Motor neuron (in vitro differentiated cells): ENCODE results near the gene L3MBTL1. TPM values are rescaled to one million over a fixed set of nuclear protein-coding genes. Genes with fewer than 3 reads are reported as not detected.
"Not testable (repeated sequence)": the region's sequence is repeated elsewhere in the genome, so short reads cannot be mapped to it uniquely, and the experiment has no call there.

Experiments
- ATAC-seq, 8 experiments: fragments of 200-7000 bp; cut with Tn5 transposase; replicated peaks in 6 of 8; 2 replicates each; pipeline ENCODE4 v1.8.0; 2021; ENCODE audit warnings: mild to moderate bottlenecking in 8 of 8, moderate library complexity in 8 of 8
- H3K27ac ChIP-seq, 2 donors: fragments of 250-450 bp; sonication (Bioruptor Pico); 2 replicates each; pipeline ENCODE4 v1.9.0; 2021; ENCODE audit warnings: antibody characterized with exemption in 2 of 2, mild to moderate bottlenecking in 2 of 2, moderate library complexity in 1 of 2
- H3K4me1 ChIP-seq, 2 donors: fragments of 250-450 bp; sonication (Bioruptor Pico); replicated peaks in 1 of 2; 2 replicates each; pipeline ENCODE4 v1.6.1; 2021; ENCODE audit warnings: antibody characterized with exemption in 2 of 2, mild to moderate bottlenecking in 2 of 2, moderate library complexity in 1 of 2
- H3K4me3 ChIP-seq, 5 donors: fragments of 250-450 bp; sonication (Bioruptor Pico); 2 replicates each; pipeline ENCODE4 v1.9.0; 2021; ENCODE audit warnings: antibody characterized with exemption in 5 of 5, mild to moderate bottlenecking in 5 of 5, moderate library complexity in 4 of 5
- WGBS, 10 experiments: fragments of 450-650 bp; shearing (Covaris generic); methylation state at CpG; one replicate each; pipeline ENCODE4 v1.0.0; 2022; 5-methylcytosine and 5-hydroxymethylcytosine counted together
- in situ Hi-C, 9 experiments: fragments of 400-800 bp; cut with MboI; loops; one replicate each; pipeline ENCODE4 v1.15.0; 2021; ENCODE audit warnings: low sequenced_read_pairs in 9 of 9, low pct_unique_long_range_greater_than_20kb in 2 of 9; ENCODE audit not compliant: unreplicated experiment in 9 of 9
- total RNA-seq, 8 experiments: library from RNA; unstranded; fragments of 300-600 nt; gene quantifications; 2 replicates each; pipeline versions ENCODE4 v1.2.3 to v1.2.4, GENCODE V29; 2022

The L3MBTL1 gene
- total RNA-seq, 8 experiments from 2014 or later, result 0.81 to 14.9 (median 12.2) TPM

- in situ Hi-C loops, result no loop called here
- Histone ChIP-seq H3K4me3 (no peak overlapping the region), H3K4me1 (no peaks in the 10 kb centered on the region), H3K27ac (no peak overlapping the region)
- 92 to 100% (median 100%) methylated on average over 1 of the region's 1 CpG; no CpG with 5 or more reads in 1 of the 10 experiments for WGBS, 10 experiments
- ATAC-seq, result peak in 1 of 8 experiments; percentile 8
Observed at GRCh38 chr20:43467589-43467988, 39.9 kb upstream of the L3MBTL1 start.

DNA sequence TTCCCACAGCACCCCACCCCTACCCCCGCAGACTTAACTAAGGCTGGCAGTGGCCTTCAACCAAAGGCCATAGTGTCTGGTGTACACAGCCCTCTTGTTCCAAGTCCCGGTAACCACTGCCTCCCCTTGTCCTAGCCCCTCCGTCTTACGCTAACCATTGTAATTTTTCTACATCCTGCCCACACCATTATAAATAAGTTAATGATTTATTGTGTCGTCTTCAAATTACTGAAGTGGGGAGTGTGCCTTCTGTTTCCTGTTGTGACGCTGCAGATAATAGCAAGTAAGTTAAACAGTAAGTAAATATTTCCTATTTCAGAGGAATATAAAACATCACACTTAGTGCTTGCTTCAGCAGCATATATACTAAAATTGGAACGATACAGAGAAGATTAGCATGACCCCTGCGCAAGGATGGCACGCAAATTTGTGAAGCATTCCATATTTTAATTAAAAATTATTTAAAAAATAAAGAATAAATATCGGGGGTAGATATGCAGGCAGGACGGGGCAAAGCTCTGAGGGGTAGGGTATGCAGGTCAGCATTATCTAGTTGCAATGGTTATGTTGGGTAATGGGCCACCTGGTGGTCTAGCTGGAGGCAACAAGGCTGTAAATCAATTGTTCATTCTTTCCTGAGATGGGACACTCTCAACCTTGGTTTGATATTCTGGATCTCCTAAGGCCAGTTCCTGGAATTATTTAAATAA lies 34.7 kb upstream of the L3MBTL1 start:
- ATAC-seq, result no peak
- Histone ChIP-seq H3K4me3 (no peak overlapping the region), H3K27ac (no peak overlapping the region), H3K4me1 (no peaks in the 10 kb centered on the region)
- WGBS, 10 experiments, result 60 to 96% (median 90%) methylated on average over 1 to 10 of the region's 11 CpGs
- in situ Hi-C loops, result no loop called here

DNA sequence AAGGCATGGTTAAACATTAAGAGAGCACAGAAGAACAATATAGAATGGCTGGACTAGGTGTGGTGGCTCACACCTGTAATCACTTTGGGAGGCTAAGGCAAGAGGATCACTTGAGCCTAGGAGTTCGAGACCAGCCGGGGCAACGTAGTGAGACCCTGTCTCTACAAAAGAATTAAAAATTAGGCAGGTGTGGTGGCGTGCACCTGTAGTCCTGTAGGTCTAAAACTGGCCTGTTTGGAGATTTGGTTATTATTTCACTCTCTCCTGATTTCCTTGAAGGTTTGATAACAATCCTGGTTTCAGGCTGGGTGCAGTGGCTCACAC lies 34.2 kb upstream of the L3MBTL1 start:
- 80 to 100% (median 94%) methylated on average over 1 to 4 of the region's 4 CpGs; no CpG with 5 or more reads in 4 of the 10 experiments for WGBS, 10 experiments
- Histone ChIP-seq H3K4me1 (no peaks in the 10 kb centered on the region), H3K27ac (no peak overlapping the region), H3K4me3 (no peak overlapping the region)
- no peak for ATAC-seq
- in situ Hi-C loops, result no loop called here

DNA sequence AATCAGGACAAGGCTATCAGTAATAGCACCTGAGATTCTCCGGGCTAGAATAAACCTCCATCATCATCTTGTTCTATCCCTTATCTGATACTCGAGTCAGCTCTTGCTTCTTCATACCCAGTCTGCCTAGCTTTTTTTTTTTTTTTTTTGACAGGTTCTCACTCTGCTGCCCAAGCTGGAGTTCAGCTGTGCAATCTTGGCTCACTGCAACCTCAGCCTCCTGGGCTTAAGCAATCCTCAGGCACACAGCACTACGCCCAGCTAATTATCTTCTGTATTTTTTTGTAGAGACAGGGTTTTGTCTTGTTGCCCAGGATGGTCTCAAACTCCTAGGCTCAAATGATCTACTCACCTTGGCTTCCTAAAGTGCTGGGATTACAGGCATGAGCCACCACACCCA lies 30.3 kb upstream of the L3MBTL1 start:
- ATAC-seq, result peak in 1 of 8 experiments; percentile 54

DNA sequence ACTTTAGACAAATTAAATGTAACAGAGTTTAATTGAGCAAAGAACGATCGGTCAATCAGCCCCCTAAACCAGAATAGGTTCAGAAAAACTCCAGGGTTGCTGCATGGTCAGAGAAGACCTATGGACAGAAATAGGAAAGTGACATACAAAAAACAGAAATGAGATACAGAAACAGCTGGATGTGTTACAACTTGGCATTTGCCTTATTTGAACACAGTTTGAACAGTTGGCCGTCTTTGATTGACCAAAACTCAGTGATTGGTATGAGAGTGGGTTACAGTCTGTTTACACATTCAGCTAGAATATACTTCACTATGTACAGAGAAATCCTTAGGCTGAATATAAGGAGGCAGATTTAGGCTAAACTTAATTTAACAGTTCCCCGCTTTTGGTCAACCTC lies 29.9 kb upstream of the L3MBTL1 start:
- ATAC-seq, result no peak
- no peak overlapping the region for H3K27ac ChIP-seq
- in situ Hi-C loops, result no loop called here
- no peak overlapping the region for H3K4me3 ChIP-seq
- H3K4me1 ChIP-seq, result no peaks in the 10 kb centered on the region
- WGBS, 10 experiments, result 69 to 100% (median 79%) methylated on average over 1 to 4 of the region's 4 CpGs

More for the DNA sequence above, 30.3 kb upstream of the L3MBTL1 start:
- Histone ChIP-seq H3K27ac (no peak overlapping the region), H3K4me1 (no peaks in the 10 kb centered on the region), H3K4me3 (no peak overlapping the region)
- in situ Hi-C loops, result no loop called here
- 12 to 89% (median 82%) methylated on average over 2 to 3 of the region's 3 CpGs; no CpG with 5 or more reads in 2 of the 10 experiments for WGBS, 10 experiments

- no peak for ATAC-seq
- WGBS, 10 experiments, result 46 to 100% (median 93%) methylated on average over 1 to 2 of the region's 2 CpGs
- H3K4me3 ChIP-seq, result no peak overlapping the region
- in situ Hi-C loops, result no loop called here
- no peaks in the 10 kb centered on the region for H3K4me1 ChIP-seq
- no peak overlapping the region for H3K27ac ChIP-seq
Observed at GRCh38 chr20:43490038-43490437, 17.5 kb upstream of the L3MBTL1 start.

- 63 to 100% (median 92%) methylated on average over 1 to 3 of the region's 3 CpGs; no CpG with 5 or more reads in 3 of the 10 experiments for WGBS, 10 experiments
- H3K4me3 ChIP-seq, result no peak overlapping the region
- in situ Hi-C loops, result no loop called here
- ATAC-seq, result no peak
- H3K27ac ChIP-seq, result no peak overlapping the region
- H3K4me1 ChIP-seq, result no peaks in the 10 kb centered on the region
Observed at GRCh38 chr20:43492101-43492500, 15.4 kb upstream of the L3MBTL1 start.

GRCh38 chr20:43495388-43495787 lies 12.1 kb upstream of the L3MBTL1 start:
- ATAC-seq, result no peak
- Histone ChIP-seq H3K27ac (no peak overlapping the region), H3K4me3 (no peak overlapping the region), H3K4me1 (no peaks in the 10 kb centered on the region)
- in situ Hi-C loops, result no loop called here
- WGBS, 10 experiments, result 0 to 57% (median 8%) methylated on average over 1 to 2 of the region's 2 CpGs; no CpG with 5 or more reads in 4 of the 10 experiments

- H3K4me1 ChIP-seq, H3K27ac ChIP-seq, H3K4me3 ChIP-seq, ATAC-seq, in situ Hi-C loops: not testable (repeated sequence)
- 44 to 100% (median 78%) methylated on average over 1 to 8 of the region's 8 CpGs; no CpG with 5 or more reads in 2 of the 10 experiments for WGBS, 10 experiments
Observed at GRCh38 chr20:43502021-43502420, 5.5 kb upstream of the L3MBTL1 start.

DNA sequence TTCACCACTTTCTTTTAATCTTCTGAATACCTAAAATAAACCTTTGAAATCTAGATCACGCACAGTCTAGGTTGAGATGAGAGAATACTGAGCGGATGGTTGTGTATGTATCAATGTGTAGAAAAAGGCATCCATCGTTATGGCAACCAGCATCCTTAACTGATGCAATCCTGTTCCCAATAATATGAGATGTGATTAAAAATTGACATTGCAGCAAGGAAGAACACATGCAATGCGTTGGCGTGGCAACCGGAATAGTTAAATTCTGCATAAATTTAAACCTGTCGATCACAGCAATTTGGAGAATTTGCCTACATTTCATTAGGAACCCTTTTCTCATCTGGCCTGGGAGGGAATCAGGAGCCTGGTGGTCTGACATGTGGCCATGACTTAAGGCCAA lies 1.3 kb upstream of the L3MBTL1 start:
- 68 to 100% (median 81%) methylated on average over 1 to 7 of the region's 7 CpGs for WGBS, 10 experiments

GRCh38 chr20:43508106-43508505 lies 609 bp downstream of the L3MBTL1 start:
- 0 to 19% (median 8%) methylated on average over 1 to 19 of the region's 22 CpGs; no CpG with 5 or more reads in 1 of the 10 experiments for WGBS, 10 experiments
- no peaks in the 10 kb centered on the region for H3K4me1 ChIP-seq
- peak overlapping the region; percentile 41 to 67 (median 47) for H3K4me3 ChIP-seq
- in situ Hi-C loops, result no loop called here
- peak in 2 of 8 experiments; percentile 49 to 61 for ATAC-seq
- no peak overlapping the region for H3K27ac ChIP-seq

More for the DNA sequence above, 1.3 kb upstream of the L3MBTL1 start:
- H3K27ac ChIP-seq, result no peak overlapping the region
- ATAC-seq, result peak in 1 of 8 experiments; percentile 24
- in situ Hi-C loops, result no loop called here
- no peaks in the 10 kb centered on the region for H3K4me1 ChIP-seq
- H3K4me3 ChIP-seq, result no peak overlapping the region

GRCh38 chr20:43508604-43509040 lies 1.1 kb downstream of the L3MBTL1 start:
- no peak overlapping the region for H3K4me3 ChIP-seq
- ATAC-seq, result no peak
- in situ Hi-C loops, result no loop called here
- 50 to 96% (median 70%) methylated on average over 3 to 8 of the region's 11 CpGs; no CpG with 5 or more reads in 3 of the 10 experiments for WGBS, 10 experiments
- H3K4me1 ChIP-seq, result no peaks in the 10 kb centered on the region
- no peak overlapping the region for H3K27ac ChIP-seq

DNA sequence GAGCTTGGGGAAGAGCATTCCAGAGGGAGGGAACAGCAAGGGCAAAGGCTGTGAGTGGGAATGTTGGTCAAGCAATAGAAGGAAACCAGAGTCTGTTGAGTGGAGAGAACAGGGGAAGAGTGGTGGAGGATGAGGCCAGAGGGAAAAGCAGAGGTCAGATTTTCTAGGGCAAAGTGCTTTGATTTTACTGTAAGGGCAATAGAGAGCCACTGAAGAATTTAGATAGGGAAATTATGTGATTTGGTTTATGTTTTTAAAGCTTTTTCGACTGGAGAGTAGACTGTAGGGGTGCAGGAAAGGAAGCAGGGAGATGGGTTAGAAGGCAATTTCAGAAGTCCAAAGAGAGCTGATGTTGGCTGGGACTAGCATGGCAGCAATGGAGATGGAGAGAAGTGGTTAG lies 4.4 kb downstream of the L3MBTL1 start:
- Histone ChIP-seq H3K4me3 (no peak overlapping the region), H3K4me1 (peaks cover 0 to 4% of the 10 kb centered on the region in 2 donors), H3K27ac (no peak overlapping the region)
- no peak for ATAC-seq
- 33 to 100% (median 60%) methylated on average over 1 of the region's 1 CpG; no CpG with 5 or more reads in 3 of the 10 experiments for WGBS, 10 experiments
- in situ Hi-C loops, result no loop called here
